Aorta (tissue), 5 donors: ENCODE results near the gene NCAM2. TPM values are rescaled to one million over a fixed set of nuclear protein-coding genes. Genes with fewer than 3 reads are reported as not detected.
A peak's percentile ranks its signal among the peaks of the same experiment; 100 is the strongest.

Source experiments
- ATAC-seq: fragments of 200-7000 bp; cut with Tn5 transposase; one replicate; pipeline ENCODE4 v1.9.1; 2022; ENCODE audit warnings: moderate library complexity; ENCODE audit not compliant: low FRiP score
- DNase-seq, 2 donors: peaks; one replicate each; pipeline ENCODE4 v3.0.0-alpha.2; 2020
- H3K27ac ChIP-seq, 2 donors: one replicate each; pipeline ENCODE4 v1.5.1; 2013; ENCODE audit warnings: low read length in 2 of 2, mild to moderate bottlenecking in 2 of 2, moderate library complexity in 2 of 2, control low read depth in 1 of 2, inconsistent platforms in 1 of 2, low read depth in 1 of 2
- H3K27me3 ChIP-seq, 2 donors: one replicate each; pipeline ENCODE4 v1.6.1; 2013; ENCODE audit warnings: control low read depth in 1 of 2, low read length in 1 of 2, mild to moderate bottlenecking in 1 of 2, moderate library complexity in 1 of 2; ENCODE audit not compliant: insufficient read depth in 2 of 2, control insufficient read depth in 1 of 2
- H3K36me3 ChIP-seq, 2 donors: one replicate each; pipeline ENCODE4 v1.6.1; 2013; ENCODE audit warnings: control low read depth in 1 of 2, low read length in 1 of 2, mild to moderate bottlenecking in 1 of 2; ENCODE audit not compliant: insufficient read depth in 2 of 2, control insufficient read depth in 1 of 2
- H3K4me1 ChIP-seq, 2 donors: one replicate each; pipeline ENCODE4 v1.6.1; 2013; ENCODE audit warnings: low read length in 2 of 2, control low read depth in 1 of 2, mild to moderate bottlenecking in 1 of 2, moderate library complexity in 1 of 2; ENCODE audit not compliant: insufficient read depth in 2 of 2, control insufficient read depth in 1 of 2
- H3K4me3 ChIP-seq, 2 donors: one replicate each; pipeline ENCODE4 v1.5.1; 2013; ENCODE audit warnings: low read length in 2 of 2, control low read depth in 1 of 2, mild to moderate bottlenecking in 1 of 2
- H3K9me3 ChIP-seq: one replicate; pipeline ENCODE4 v1.6.1; 2013; ENCODE audit warnings: mild to moderate bottlenecking, low read length; ENCODE audit not compliant: control insufficient read depth
- WGBS, 2 donors: extraction: QIAGEN DNeasy Blood & Tissue Kit; methylation state at CpG; one replicate each; pipeline ENCODE4 v1.1.7; 2013; 5-methylcytosine and 5-hydroxymethylcytosine counted together
- intact Hi-C, 2 donors: fragments of 100-400 bp; cut with DNase I; formaldehyde crosslinking; loops; one replicate each; pipeline versions ENCODE4 v1.14.2 to v1.15.0; 2022
- polyA plus RNA-seq, 2 donors: library from polyadenylated mRNA; stranded (reverse); fragments of 200-250 nt; gene quantifications; one replicate each; pipeline ENCODE4 v1.2.3, GENCODE V29; 2013
- total RNA-seq, 2 donors: library from RNA; stranded (reverse); fragmentation: NEBNext Ultra II Directional; extraction: Animal tissue kit (Norgen Biotek cat#: 25700); gene quantifications; one replicate each; pipeline ENCODE4 v1.2.1, GENCODE V29; 2021
- donor health status: healthy with polysubstance abuse.
- donor health status: Bipolar disorder and iron deficiency.
- donor health status: DM: no; HTN: no; CAD: no.
- donor health status: DM: no; HTN: no; CAD: no.
- donor health status: DM: yes; HTN: yes; CAD: no.

Gene NCAM2
- total and polyA plus RNA-seq, 4 donors: 0.13 to 8.7 (median 2.7) TPM

DNA sequence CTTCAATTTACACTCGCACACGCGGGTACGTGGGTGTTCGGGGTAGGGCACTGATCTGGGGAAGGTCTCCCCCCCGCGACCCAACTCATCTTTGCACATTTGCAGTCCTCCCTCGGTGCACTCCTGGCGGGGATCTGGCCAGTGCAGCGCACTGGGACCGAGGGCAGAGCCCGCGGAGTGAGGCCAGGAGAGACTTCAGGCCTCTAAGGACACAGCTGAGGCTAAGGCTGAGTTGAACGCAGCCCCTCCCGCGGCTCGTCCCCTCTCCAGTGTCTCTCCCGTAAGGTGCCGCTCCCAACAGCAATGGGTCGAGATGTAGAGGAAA, 936 bp upstream of the NCAM2 start:
- Histone ChIP-seq H3K4me1 (no peaks in the 10 kb centered on the region), H3K9me3 (no peaks in the 10 kb centered on the region), H3K36me3 (no peaks in the 10 kb centered on the region), H3K27ac (no peak overlapping the region), H3K4me3 (no peak overlapping the region), H3K27me3 (no peaks in the 10 kb centered on the region)
- no peak for DNase-seq
- peak; percentile 47 for ATAC-seq
- 0 to 2% methylated on average over 20 of the region's 20 CpGs for whole genome bisulfite sequencing, 2 donors
- intact Hi-C loops: no loop called here

- DNase-seq (no peak), ATAC-seq (no peak)
- intact Hi-C loops: no loop called here
- H3K36me3 ChIP-seq: no peaks in the 10 kb centered on the region
- H3K4me1 ChIP-seq: no peaks in the 10 kb centered on the region
- peak overlapping the region; percentile 6 to 54 for H3K4me3 ChIP-seq
- 0% methylated on average over 12 to 14 of the region's 14 CpGs for WGBS, 2 donors
- H3K27ac ChIP-seq: no peak overlapping the region
- no peaks in the 10 kb centered on the region for H3K9me3 ChIP-seq
- H3K27me3 ChIP-seq: no peaks in the 10 kb centered on the region
Measured at GRCh38 chr21:20998456-20998789, 214 bp downstream of the NCAM2 start.

- Histone ChIP-seq H3K27ac (no peak overlapping the region), H3K27me3 (no peaks in the 10 kb centered on the region), H3K4me3 (peak overlapping the region; percentile 6 to 54), H3K36me3 (no peaks in the 10 kb centered on the region), H3K9me3 (no peaks in the 10 kb centered on the region), H3K4me1 (no peaks in the 10 kb centered on the region)
- ATAC-seq: no peak
- 1 to 6% methylated on average over 5 of the region's 5 CpGs for WGBS, 2 donors
- no peak for DNase-seq
- intact Hi-C loops: no loop called here
Measured at GRCh38 chr21:20998886-20999285, 677 bp downstream of the NCAM2 start.

GRCh38 chr21:20999659-21000058, 1.4 kb downstream of the NCAM2 start:
- intact Hi-C loops: loop anchor here (5.0 to 10.0 kb wide), 3 partner anchors 385 to 1795 kb away; no protein-coding TSS in a partner anchor
- DNase-seq (no peak), ATAC-seq (peak; percentile 80)
- Histone ChIP-seq H3K4me3 (no peak overlapping the region), H3K27ac (no peak overlapping the region), H3K4me1 (no peaks in the 10 kb centered on the region), H3K36me3 (no peaks in the 10 kb centered on the region), H3K9me3 (no peaks in the 10 kb centered on the region), H3K27me3 (no peaks in the 10 kb centered on the region)
- 13 to 22% methylated on average over 3 of the region's 3 CpGs for WGBS, 2 donors

DNA sequence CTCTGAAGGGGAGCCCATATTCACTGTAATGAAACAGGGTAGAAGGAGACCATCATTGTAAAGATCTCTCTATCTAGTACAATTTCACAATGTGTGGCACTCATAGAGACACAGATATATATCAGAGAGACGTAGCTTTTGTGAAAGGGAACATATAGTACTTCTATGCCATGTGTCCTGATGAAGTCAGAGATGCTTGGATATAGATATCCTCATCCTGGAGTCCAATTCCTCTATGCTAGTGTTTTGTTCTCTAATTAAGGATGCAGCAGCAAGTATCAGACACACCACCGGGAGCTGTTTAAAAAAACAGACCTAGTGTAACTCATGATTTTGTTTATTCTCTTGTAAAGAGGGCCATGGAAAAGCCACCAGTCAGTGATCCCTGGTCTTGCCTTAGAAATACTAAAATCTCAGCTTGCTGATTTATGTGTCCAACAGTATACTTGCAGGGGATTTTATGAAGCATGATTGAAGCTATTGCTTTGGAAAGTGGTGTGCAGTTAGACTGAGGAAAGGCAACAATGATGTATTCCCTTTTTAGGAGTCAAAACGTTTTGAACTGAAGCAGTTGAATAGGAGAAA, 2.5 kb downstream of the NCAM2 start:
- Histone ChIP-seq H3K27ac (no peak overlapping the region), H3K4me3 (no peak overlapping the region), H3K27me3 (no peaks in the 10 kb centered on the region), H3K36me3 (no peaks in the 10 kb centered on the region), H3K9me3 (no peaks in the 10 kb centered on the region), H3K4me1 (no peaks in the 10 kb centered on the region)
- intact Hi-C loops: loop anchor here (5.0 to 10.0 kb wide), 3 partner anchors 384 to 1794 kb away; no protein-coding TSS in a partner anchor
- ATAC-seq (no peak), DNase-seq (no peak)
- WGBS, 2 donors: 53 to 54% methylated on average over 3 of the region's 3 CpGs

DNA sequence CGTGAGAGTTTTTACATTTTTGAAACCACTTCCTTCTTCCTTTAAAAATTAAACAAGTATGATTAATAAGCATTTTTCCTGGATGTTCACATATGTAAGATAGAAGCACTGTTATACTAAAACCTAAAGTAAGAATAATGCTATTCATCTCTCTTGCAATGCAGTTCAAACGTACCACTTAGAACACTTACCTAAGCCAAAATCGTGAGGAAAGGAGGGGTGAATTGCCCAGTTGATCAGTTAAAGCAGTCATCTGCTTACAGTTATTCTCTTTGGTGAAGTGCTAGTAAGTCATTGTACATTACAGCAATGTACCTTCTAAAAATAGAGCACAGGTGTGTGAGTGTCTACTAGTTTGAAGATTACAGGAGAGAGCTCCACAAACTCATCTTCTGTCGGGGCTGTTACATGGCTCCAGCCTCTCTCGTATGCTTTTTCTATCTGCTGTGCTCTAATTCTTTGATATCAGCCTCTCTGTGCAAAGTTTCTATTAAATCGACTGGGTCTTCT, 3.4 kb downstream of the NCAM2 start:
- H3K4me3 ChIP-seq: no peak overlapping the region
- no peak overlapping the region for H3K27ac ChIP-seq
- H3K9me3 ChIP-seq: no peaks in the 10 kb centered on the region
- WGBS, 2 donors: 76 to 78% methylated on average over 6 of the region's 6 CpGs
- intact Hi-C loops: loop anchor here (5.0 to 10.0 kb wide), 3 partner anchors 383 to 1793 kb away; no protein-coding TSS in a partner anchor
- H3K36me3 ChIP-seq: no peaks in the 10 kb centered on the region
- ATAC-seq (no peak), DNase-seq (no peak)
- no peaks in the 10 kb centered on the region for H3K27me3 ChIP-seq
- H3K4me1 ChIP-seq: no peaks in the 10 kb centered on the region

GRCh38 chr21:21002153-21002552, 3.9 kb downstream of the NCAM2 start:
- DNase-seq (no peak), ATAC-seq (no peak)
- H3K27ac ChIP-seq: no peak overlapping the region
- no peak overlapping the region for H3K4me3 ChIP-seq
- no peaks in the 10 kb centered on the region for H3K9me3 ChIP-seq
- H3K27me3 ChIP-seq: no peaks in the 10 kb centered on the region
- no peaks in the 10 kb centered on the region for H3K4me1 ChIP-seq
- H3K36me3 ChIP-seq: no peaks in the 10 kb centered on the region
- intact Hi-C loops: loop anchor here (5.0 to 10.0 kb wide), 3 partner anchors 383 to 1793 kb away; no protein-coding TSS in a partner anchor
- 55 to 63% methylated on average over 4 of the region's 4 CpGs for WGBS, 2 donors

GRCh38 chr21:21003701-21004100, 5.5 kb downstream of the NCAM2 start:
- H3K4me3 ChIP-seq: no peak overlapping the region
- no peaks in the 10 kb centered on the region for H3K36me3 ChIP-seq
- no peaks in the 10 kb centered on the region for H3K9me3 ChIP-seq
- ATAC-seq: no peak
- DNase-seq: no peak
- H3K27me3 ChIP-seq: no peaks in the 10 kb centered on the region
- intact Hi-C loops: loop anchor here (5.0 to 10.0 kb wide), 3 partner anchors 381 to 1791 kb away; no protein-coding TSS in a partner anchor
- no peak overlapping the region for H3K27ac ChIP-seq
- WGBS, 2 donors: 52 to 53% methylated on average over 4 of the region's 4 CpGs
- no peaks in the 10 kb centered on the region for H3K4me1 ChIP-seq

GRCh38 chr21:21007606-21008005, 9.4 kb downstream of the NCAM2 start:
- ATAC-seq (no peak), DNase-seq (no peak)
- Histone ChIP-seq H3K36me3 (no peaks in the 10 kb centered on the region), H3K4me3 (no peak overlapping the region), H3K27me3 (no peaks in the 10 kb centered on the region), H3K9me3 (no peaks in the 10 kb centered on the region), H3K27ac (no peak overlapping the region), H3K4me1 (no peaks in the 10 kb centered on the region)
- intact Hi-C loops: loop anchor here in 1 of 2 donors (10.0 kb wide), 2 partner anchors 377 to 1787 kb away; no protein-coding TSS in a partner anchor
- WGBS, 2 donors: 45 to 48% methylated on average over 6 of the region's 6 CpGs
